ENCODE data around the gene DCAF12L1. TPM values are rescaled to one million over a fixed set of nuclear protein-coding genes. Genes with fewer than 3 reads are reported as not detected.

Gene DCAF12L1
- total and polyA plus RNA-seq, 9 of the 15 experiments (the other 6 are each of a cell fraction or from before 2014, with no cell fraction given) = not detected

GRCh38 chrX:126551306-126551705 lies 1.3 kb downstream of the DCAF12L1 start:
- Histone ChIP-seq H3K4me1 (replicated peaks in 1 of 2; ENCODE audit: control insufficient read depth in 2 of 2, insufficient read depth in 2 of 2, low read length in 2 of 2) (no peaks in the 10 kb centered on the region), H3K36me3 (ENCODE audit: control insufficient read depth, insufficient read depth, low read length) (no peaks in the 10 kb centered on the region), H3K9me1 (ENCODE audit: control insufficient read depth, insufficient read depth, low read length) (no peaks in the 10 kb centered on the region), H3K27me3 (ENCODE audit: control insufficient read depth in 2 of 2, insufficient read depth in 2 of 2, low read length in 2 of 2) (no peaks in the 10 kb centered on the region), H3K27ac (ENCODE audit: extremely low read depth, low read depth, low read length) (no peak overlapping the region), H3K9ac (ENCODE audit: insufficient read depth in 1 of 2, low read depth in 2 of 2, low read length in 2 of 2) (no peak overlapping the region), H3K4me2 (ENCODE audit: insufficient read depth, low read length) (no peak overlapping the region), H3K4me3 (no peak overlapping the region), H4K20me1 (replicated peaks; ENCODE audit: control insufficient read depth, insufficient read depth, low read length) (no peaks in the 10 kb centered on the region), H3K79me2 (ENCODE audit: control insufficient read depth, insufficient read depth, low read length) (no peaks in the 10 kb centered on the region), H2AFZ (ENCODE audit: low read depth, low read length) (no peak overlapping the region), H3K9me3 (replicated peaks; ENCODE audit: control insufficient read depth, insufficient read depth, low read depth, low read length) (no peaks in the 10 kb centered on the region)
- intact Hi-C loops (cut with micrococcal nuclease) (no loop called here), in situ Hi-C loops (cut with MboI) (no loop called here)
- FAIRE-seq (no peak), DNase-seq (ENCODE audit: extremely low read depth in 1 of 4, low spot score in 3 of 4) (no peak), ATAC-seq (no peak)
- ChIA-PET POLR2A (no interaction called here), CTCF (ENCODE audit: low intra/inter-chr PET ratio) (no interaction called here)
- no peak for TF ChIP-seq TARDBP (IDR thresholded peaks at IDR 0.05)
- TF ChIP-seq ZBTB33 (CRISPR knock-in tag; IDR thresholded peaks at IDR 0.05) = no peak
- TF ChIP-seq, protein P1, sequence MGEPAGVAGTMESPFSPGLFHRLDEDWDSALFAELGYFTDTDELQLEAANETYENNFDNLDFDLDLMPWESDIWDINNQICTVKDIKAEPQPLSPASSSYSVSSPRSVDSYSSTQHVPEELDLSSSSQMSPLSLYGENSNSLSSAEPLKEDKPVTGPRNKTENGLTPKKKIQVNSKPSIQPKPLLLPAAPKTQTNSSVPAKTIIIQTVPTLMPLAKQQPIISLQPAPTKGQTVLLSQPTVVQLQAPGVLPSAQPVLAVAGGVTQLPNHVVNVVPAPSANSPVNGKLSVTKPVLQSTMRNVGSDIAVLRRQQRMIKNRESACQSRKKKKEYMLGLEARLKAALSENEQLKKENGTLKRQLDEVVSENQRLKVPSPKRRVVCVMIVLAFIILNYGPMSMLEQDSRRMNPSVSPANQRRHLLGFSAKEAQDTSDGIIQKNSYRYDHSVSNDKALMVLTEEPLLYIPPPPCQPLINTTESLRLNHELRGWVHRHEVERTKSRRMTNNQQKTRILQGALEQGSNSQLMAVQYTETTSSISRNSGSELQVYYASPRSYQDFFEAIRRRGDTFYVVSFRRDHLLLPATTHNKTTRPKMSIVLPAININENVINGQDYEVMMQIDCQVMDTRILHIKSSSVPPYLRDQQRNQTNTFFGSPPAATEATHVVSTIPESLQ (CRISPR knock-in tag; IDR thresholded peaks at IDR 0.05) = no peak
- TF ChIP-seq ZNF347 (CRISPR knock-in tag; IDR thresholded peaks at IDR 0.05; ENCODE audit: low read depth) = no peak
- TF ChIP-seq THRA (IDR thresholded peaks at IDR 0.05) = no peak
- TF ChIP-seq MIER1 (IDR thresholded peaks at IDR 0.05; ENCODE audit: low read depth) = no peak
- TF ChIP-seq BRCA1 (IDR thresholded peaks at IDR 0.05) = no peak
- no peak for TF ChIP-seq BRCA1 (CRISPR knock-in tag; IDR thresholded peaks at IDR 0.05)
- no peak for TF ChIP-seq SMARCE1 (IDR thresholded peaks at IDR 0.05)
- no peak for TF ChIP-seq BMI1 (IDR thresholded peaks at IDR 0.05; ENCODE audit: low read length)
- no peak for TF ChIP-seq SUPT5H (IDR thresholded peaks at IDR 0.05)
- TF ChIP-seq TRIM24 (IDR thresholded peaks at IDR 0.05) = no peak
- no peak for TF ChIP-seq TCF7 (IDR thresholded peaks at IDR 0.05; ENCODE audit: borderline replicate concordance)
- no peak for TF ChIP-seq ZNF134 (CRISPR knock-in tag; conservative IDR thresholded peaks at IDR 0.05)
- TF ChIP-seq, protein P2, sequence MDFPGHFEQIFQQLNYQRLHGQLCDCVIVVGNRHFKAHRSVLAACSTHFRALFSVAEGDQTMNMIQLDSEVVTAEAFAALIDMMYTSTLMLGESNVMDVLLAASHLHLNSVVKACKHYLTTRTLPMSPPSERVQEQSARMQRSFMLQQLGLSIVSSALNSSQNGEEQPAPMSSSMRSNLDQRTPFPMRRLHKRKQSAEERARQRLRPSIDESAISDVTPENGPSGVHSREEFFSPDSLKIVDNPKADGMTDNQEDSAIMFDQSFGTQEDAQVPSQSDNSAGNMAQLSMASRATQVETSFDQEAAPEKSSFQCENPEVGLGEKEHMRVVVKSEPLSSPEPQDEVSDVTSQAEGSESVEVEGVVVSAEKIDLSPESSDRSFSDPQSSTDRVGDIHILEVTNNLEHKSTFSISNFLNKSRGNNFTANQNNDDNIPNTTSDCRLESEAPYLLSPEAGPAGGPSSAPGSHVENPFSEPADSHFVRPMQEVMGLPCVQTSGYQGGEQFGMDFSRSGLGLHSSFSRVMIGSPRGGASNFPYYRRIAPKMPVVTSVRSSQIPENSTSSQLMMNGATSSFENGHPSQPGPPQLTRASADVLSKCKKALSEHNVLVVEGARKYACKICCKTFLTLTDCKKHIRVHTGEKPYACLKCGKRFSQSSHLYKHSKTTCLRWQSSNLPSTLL (IDR thresholded peaks at IDR 0.05) = no peak
- no peak for TF ChIP-seq CEBPG (CRISPR knock-in tag; IDR thresholded peaks at IDR 0.05)
- no peak for TF ChIP-seq CEBPG (tag; conservative IDR thresholded peaks at IDR 0.05 in 1 of 2, IDR thresholded peaks at IDR 0.05 in 1 of 2)
- no TSS peak for BruUV-seq (replicated peaks)
- WGBS (ENCODE audit: insufficient coverage, low coverage, missing lambda C conversion rate) = 2% methylated on average over 10 of the region's 17 CpGs
